Heart right ventricle (tissue), 16 donors: Measurements from ENCODE around the gene MAP9. TPM values are rescaled to one million over a fixed set of nuclear protein-coding genes. Genes with fewer than 3 reads are reported as not detected.
"Not testable (repeated sequence)": the region's sequence is repeated elsewhere in the genome, so short reads cannot be mapped to it uniquely, and the experiment has no call there.

Source experiments
- ATAC-seq, 8 donors: fragments of 200-7000 bp; cut with Tn5 transposase; one replicate each; pipeline ENCODE4 v1.9.1; 2020; ENCODE audit warnings: mild to moderate bottlenecking in 8 of 8, moderate library complexity in 8 of 8, moderate number of reproducible peaks in 1 of 8
- DNase-seq, 2 donors: peaks; one replicate each; pipeline ENCODE4 v3.0.0-alpha.2; 2020
- H3K27ac ChIP-seq, 10 donors: fragments of 200-600 bp; sonication (generic) in 2 of 10; one replicate each; pipeline versions ENCODE4 v1.5.0 to v1.8.0; 2020 to 2022; ENCODE audit warnings: mild to moderate bottlenecking in 3 of 10
- H3K27me3 ChIP-seq, 7 donors: fragments of 200-600 bp; one replicate each; pipeline ENCODE4 v1.8.0; 2021 to 2022; ENCODE audit warnings: mild to moderate bottlenecking in 2 of 7
- H3K36me3 ChIP-seq, 9 donors: fragments of 200-600 bp; sonication (generic) in 1 of 9; one replicate each; pipeline versions ENCODE4 v1.5.0 to v1.8.0; 2020 to 2022; ENCODE audit warnings: mild to moderate bottlenecking in 2 of 9
- H3K4me1 ChIP-seq, 9 donors: fragments of 200-600 bp; sonication (generic) in 1 of 9; one replicate each; pipeline versions ENCODE4 v1.5.0 to v1.8.0; 2020 to 2022; ENCODE audit warnings: mild to moderate bottlenecking in 4 of 9
- H3K4me3 ChIP-seq, 10 donors: fragments of 200-600 bp; sonication (generic) in 2 of 10; one replicate each; pipeline versions ENCODE4 v1.5.0 to v1.8.0; 2020 to 2022; ENCODE audit warnings: mild to moderate bottlenecking in 7 of 10, moderate library complexity in 2 of 10
- H3K9me3 ChIP-seq, 11 donors: fragments of 200-600 bp in 10 of 11; sonication (generic) in 2 of 11; one replicate each; pipeline versions ENCODE4 v1.5.0 to v1.8.0; 2013 to 2022; ENCODE audit warnings: mild to moderate bottlenecking in 2 of 11, control low read depth in 1 of 11, moderate library complexity in 1 of 11
- WGBS, 2 donors: extraction: QIAGEN DNeasy Blood & Tissue Kit; methylation state at CpG; one replicate each; pipeline ENCODE4 v1.1.7; 2013; ENCODE audit warnings: inconsistent platforms in 1 of 2; 5-methylcytosine and 5-hydroxymethylcytosine counted together
- intact Hi-C, 10 donors: fragments of 100-400 bp; cut with DNase I; formaldehyde crosslinking; loops; one replicate each; pipeline versions ENCODE4 v1.11.1 to v1.14.2; 2022
- polyA plus RNA-seq, 2 donors: library from polyadenylated mRNA; stranded (reverse); fragments of 200-250 nt; gene quantifications; one replicate each; pipeline ENCODE4 v1.2.3, GENCODE V29; 2013
- total RNA-seq, 10 donors: library from RNA; stranded (reverse); fragmentation: NEBNext Ultra II Directional in 3 of 10; extraction: Animal tissue kit (Norgen Biotek cat#: 25700) in 3 of 10; gene quantifications; one replicate each; pipeline versions ENCODE4 v1.2.1 to v1.2.4, GENCODE V29; 2021 to 2023
- TF ChIP-seq, protein P1 (sequence below), 9 donors: fragments of 200-600 bp; sonication (generic) in 2 of 9; IDR thresholded peaks; one replicate each; pipeline versions ENCODE4 v1.5.0 to v1.8.0; 2021 to 2022; ENCODE audit warnings: antibody characterized with exemption in 9 of 9, mild to moderate bottlenecking in 5 of 9, moderate library complexity in 1 of 9
- donor health status: Arrhythmogenic right ventricular cardiomyopathy.
- donor health status: ischemic (EF 13 %, LVEDD 7.1; RV severe dilation, severe dysfunction).
- donor health status: healthy with polysubstance abuse.
- donor health status: DM: no; HTN: yes; CAD: no.
- donor health status: DM: no; HTN: no; CAD: no.
- donor health status: ischemic (EF 25% LVEDD 6.9; RV normal size, moderate dysfunction).
- donor health status: ischemic (EF 25% LVEDD 5.7; RV mildly dilated, moderate dysfunction).
- donor health status: healthy.
- donor health status: DM: yes; HTN: yes; CAD: no.
- donor health status: Ischemic cardiomyopathy.
- donor health status: ischemic (EF 35%, LVEDD 5.7; RV mildly dilated, moderate dysfunction).
- donor health status: nonischemic (EF 11% LVEDD 7.7; RV severe dilation, severe dysfunction).
- donor health status: DM: yes; HTN: yes; CAD: no.
- donor health status: PGD.
- donor health status: ischemic (EF 29% LVEDD 5.4; RV normal size, mild dysfunction).
- donor health status: nonischemic (EF 23%, LVEDD 6.1; RV moderate dilation, normal function).

Gene MAP9
- total and polyA plus RNA-seq, 12 donors = 1.8 to 15.2 (median 9.7) TPM

DNA sequence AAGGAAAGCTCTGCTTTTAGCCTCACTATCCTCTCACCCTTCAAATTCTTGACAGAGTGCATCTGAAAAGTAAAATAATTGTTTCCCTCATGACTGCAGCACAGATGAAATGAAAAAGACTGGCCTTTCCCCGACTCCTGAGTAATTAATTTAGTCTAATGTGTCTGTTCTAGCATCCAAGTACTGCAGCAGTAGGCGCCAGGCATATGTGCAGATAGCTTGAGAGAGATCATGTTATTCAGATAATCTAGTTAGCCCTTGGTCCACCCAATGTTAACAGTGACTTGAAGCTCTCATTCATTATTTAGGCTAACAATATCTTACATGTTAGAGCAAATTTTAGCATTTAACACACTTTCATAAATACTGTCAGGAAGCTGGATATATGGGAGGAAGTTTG lies 54.0 kb downstream of the MAP9 start:
- 56 to 71% methylated on average over 2 of the region's 2 CpGs for WGBS, 2 donors
- intact Hi-C loops = no loop called here
- no peak for DNase-seq
- H3K9me3 ChIP-seq = peaks cover 0 to 10% (median 0%) of the 10 kb centered on the region in 11 donors
- no peak for ATAC-seq
- no peaks in the 10 kb centered on the region for H3K36me3 ChIP-seq
- H3K27me3 ChIP-seq = peaks cover 0 to 9% (median 0%) of the 10 kb centered on the region in 7 donors
- H3K4me3 ChIP-seq = no peak overlapping the region
- H3K27ac ChIP-seq = no peak overlapping the region
- TF ChIP-seq, protein P1, sequence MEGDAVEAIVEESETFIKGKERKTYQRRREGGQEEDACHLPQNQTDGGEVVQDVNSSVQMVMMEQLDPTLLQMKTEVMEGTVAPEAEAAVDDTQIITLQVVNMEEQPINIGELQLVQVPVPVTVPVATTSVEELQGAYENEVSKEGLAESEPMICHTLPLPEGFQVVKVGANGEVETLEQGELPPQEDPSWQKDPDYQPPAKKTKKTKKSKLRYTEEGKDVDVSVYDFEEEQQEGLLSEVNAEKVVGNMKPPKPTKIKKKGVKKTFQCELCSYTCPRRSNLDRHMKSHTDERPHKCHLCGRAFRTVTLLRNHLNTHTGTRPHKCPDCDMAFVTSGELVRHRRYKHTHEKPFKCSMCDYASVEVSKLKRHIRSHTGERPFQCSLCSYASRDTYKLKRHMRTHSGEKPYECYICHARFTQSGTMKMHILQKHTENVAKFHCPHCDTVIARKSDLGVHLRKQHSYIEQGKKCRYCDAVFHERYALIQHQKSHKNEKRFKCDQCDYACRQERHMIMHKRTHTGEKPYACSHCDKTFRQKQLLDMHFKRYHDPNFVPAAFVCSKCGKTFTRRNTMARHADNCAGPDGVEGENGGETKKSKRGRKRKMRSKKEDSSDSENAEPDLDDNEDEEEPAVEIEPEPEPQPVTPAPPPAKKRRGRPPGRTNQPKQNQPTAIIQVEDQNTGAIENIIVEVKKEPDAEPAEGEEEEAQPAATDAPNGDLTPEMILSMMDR (IDR thresholded peaks at IDR 0.05) = no peak
- no peaks in the 10 kb centered on the region for H3K4me1 ChIP-seq

- TF ChIP-seq, protein P1 (IDR thresholded peaks at IDR 0.05) = no peak
- Histone ChIP-seq H3K4me1 (no peaks in the 10 kb centered on the region), H3K27ac (no peak overlapping the region), H3K4me3 (no peak overlapping the region), H3K36me3 (no peaks in the 10 kb centered on the region), H3K9me3 (peaks cover 0 to 10% (median 0%) of the 10 kb centered on the region in 11 donors), H3K27me3 (peaks cover 0 to 9% (median 0%) of the 10 kb centered on the region in 7 donors)
- intact Hi-C loops = no loop called here
- no peak for ATAC-seq
- DNase-seq = no peak
These were observed 55.8 kb downstream of the MAP9 start for GRCh38 chr4:155321006-155321405.

DNA sequence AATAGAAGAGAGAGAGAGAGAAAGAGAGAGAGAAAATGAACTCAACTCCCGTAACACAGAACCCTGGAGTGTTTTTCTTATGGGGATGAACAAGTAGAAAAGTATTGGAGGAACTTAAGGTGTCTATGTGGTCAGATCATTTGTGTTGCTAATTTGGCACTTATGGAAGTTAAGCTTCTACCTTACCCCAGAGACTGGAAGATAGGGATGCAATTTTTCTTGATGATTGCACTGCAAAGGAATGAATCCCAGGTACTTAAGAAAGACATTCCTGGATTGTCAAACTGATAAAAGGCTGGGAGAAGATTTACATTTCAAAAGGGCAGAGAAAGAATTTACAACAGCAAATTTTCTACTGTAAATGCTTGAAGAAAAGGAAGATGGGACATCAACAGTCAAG lies 57.2 kb downstream of the MAP9 start:
- DNase-seq = no peak
- Histone ChIP-seq H3K27ac (no peak overlapping the region), H3K27me3 (peaks cover 0 to 9% (median 0%) of the 10 kb centered on the region in 7 donors), H3K4me1 (no peaks in the 10 kb centered on the region), H3K36me3 (no peaks in the 10 kb centered on the region), H3K9me3 (peaks cover 0 to 10% (median 0%) of the 10 kb centered on the region in 11 donors), H3K4me3 (no peak overlapping the region)
- TF ChIP-seq, protein P1 (IDR thresholded peaks at IDR 0.05) = no peak
- intact Hi-C loops = no loop called here
- no peak for ATAC-seq
- WGBS, 2 donors = 68 to 71% methylated on average over 1 of the region's 1 CpG

- H3K4me1 ChIP-seq, intact Hi-C loops: not testable (repeated sequence)
- whole genome bisulfite sequencing, 2 donors = 83% methylated on average over 5 of the region's 5 CpGs
These were observed 64.7 kb downstream of the MAP9 start for GRCh38 chr4:155312027-155312426.

GRCh38 chr4:155307731-155308277 lies 69.0 kb downstream of the MAP9 start:
- TF ChIP-seq, protein P1 (IDR thresholded peaks at IDR 0.05) = no peak
- no peak overlapping the region for H3K27ac ChIP-seq
- DNase-seq (no peak), ATAC-seq (no peak)
- intact Hi-C loops = no loop called here
- no peaks in the 10 kb centered on the region for H3K9me3 ChIP-seq
- 69 to 75% methylated on average over 4 of the region's 4 CpGs for WGBS, 2 donors
- H3K36me3 ChIP-seq = no peaks in the 10 kb centered on the region
- no peaks in the 10 kb centered on the region for H3K27me3 ChIP-seq
- no peak overlapping the region for H3K4me3 ChIP-seq
- H3K4me1 ChIP-seq = no peaks in the 10 kb centered on the region

More at GRCh38 chr4:155312027-155312426, 64.7 kb downstream of the MAP9 start:
- not testable (repeated sequence) for H3K27ac ChIP-seq, H3K27me3 ChIP-seq, H3K4me3 ChIP-seq, DNase-seq, ATAC-seq, H3K9me3 ChIP-seq, H3K36me3 ChIP-seq
